ENCODE results near the gene TMPRSS4. TPM values are rescaled to one million over a fixed set of nuclear protein-coding genes. Genes with fewer than 3 reads are reported as not detected.
"Not testable (repeated sequence)": the region's sequence is repeated elsewhere in the genome, so short reads cannot be mapped to it uniquely, and the experiment has no call there.

TMPRSS4 gene
- polyA plus RNA-seq, 2 donors, result 101 to 129 TPM

DNA sequence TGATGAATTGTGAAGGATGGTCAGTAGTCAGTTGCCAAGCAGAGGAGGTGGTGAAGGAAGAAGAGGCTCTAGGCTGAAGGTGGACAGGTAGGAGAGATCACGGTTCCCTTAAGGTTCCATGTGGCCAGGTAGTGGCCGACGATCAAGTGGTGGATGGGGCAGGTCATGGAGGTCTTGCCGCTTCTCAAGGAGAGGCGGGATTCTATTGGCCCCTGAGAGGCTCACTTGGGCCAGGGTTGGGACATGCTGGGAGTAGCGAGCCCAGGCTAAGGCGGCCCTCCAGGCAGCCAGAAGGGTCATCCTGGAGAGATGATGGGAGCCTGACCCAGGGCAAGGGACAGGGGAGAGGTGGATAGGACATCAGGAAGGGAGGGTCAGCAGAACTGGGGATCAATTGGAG, 20.9 kb upstream of the TMPRSS4 start:
- no peak overlapping the region for H3K27ac ChIP-seq (ENCODE audit: low read depth in 2 of 2, low read length in 1 of 2)
- H3K36me3 ChIP-seq (ENCODE audit: control insufficient read depth in 2 of 2, insufficient read depth in 2 of 2, low read length in 1 of 2), result no peaks in the 10 kb centered on the region
- H3K9me3 ChIP-seq (ENCODE audit: control insufficient read depth in 2 of 2, insufficient read depth in 1 of 2, low read depth in 1 of 2, low read length in 1 of 2), result no peaks in the 10 kb centered on the region
- H3K4me3 ChIP-seq (ENCODE audit: low read depth in 1 of 2, low read length in 2 of 2), result no peak overlapping the region
- no peaks in the 10 kb centered on the region for H3K4me1 ChIP-seq (ENCODE audit: control insufficient read depth in 2 of 2, insufficient read depth in 2 of 2, low read length in 1 of 2)
- H3K27me3 ChIP-seq (ENCODE audit: control insufficient read depth in 1 of 2, insufficient read depth in 2 of 2, low read length in 2 of 2), result no peaks in the 10 kb centered on the region
- WGBS, 2 donors, result 98 to 99% methylated on average over 7 of the region's 7 CpGs

DNA sequence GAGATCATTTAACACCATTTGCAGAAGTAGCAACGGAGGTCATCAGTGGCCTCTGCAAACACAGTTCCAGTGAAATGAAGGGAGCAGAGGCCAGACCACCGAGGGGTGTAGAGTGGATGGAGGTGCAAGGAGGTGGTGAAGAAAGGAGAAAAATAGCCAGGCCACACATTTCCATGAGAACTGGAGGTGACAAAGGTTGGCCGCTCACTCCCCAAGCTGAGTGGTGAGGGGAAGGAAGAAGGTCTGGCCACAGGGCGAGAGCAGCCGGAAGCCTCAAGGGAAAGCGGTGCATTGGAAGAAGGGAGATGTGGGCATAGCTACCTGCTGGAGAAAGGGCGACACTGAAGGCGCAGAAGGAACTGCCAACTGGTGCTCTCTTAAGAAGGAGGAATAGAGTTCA, 20.1 kb upstream of the TMPRSS4 start:
- H3K27me3 ChIP-seq (ENCODE audit: control insufficient read depth in 1 of 2, insufficient read depth in 2 of 2, low read length in 2 of 2), result no peaks in the 10 kb centered on the region
- WGBS, 2 donors, result 87% methylated on average over 8 of the region's 8 CpGs
- H3K36me3 ChIP-seq (ENCODE audit: control insufficient read depth in 2 of 2, insufficient read depth in 2 of 2, low read length in 1 of 2), result no peaks in the 10 kb centered on the region
- H3K4me1 ChIP-seq (ENCODE audit: control insufficient read depth in 2 of 2, insufficient read depth in 2 of 2, low read length in 1 of 2), result no peaks in the 10 kb centered on the region
- H3K9me3 ChIP-seq (ENCODE audit: control insufficient read depth in 2 of 2, insufficient read depth in 1 of 2, low read depth in 1 of 2, low read length in 1 of 2), result no peaks in the 10 kb centered on the region
- H3K4me3 ChIP-seq (ENCODE audit: low read depth in 1 of 2, low read length in 2 of 2), result no peak overlapping the region
- H3K27ac ChIP-seq (ENCODE audit: low read depth in 2 of 2, low read length in 1 of 2), result no peak overlapping the region

GRCh38 chr11:118057251-118058145, 19.4 kb upstream of the TMPRSS4 start:
- WGBS, 2 donors, result 77 to 82% methylated on average over 14 of the region's 14 CpGs
- Histone ChIP-seq H3K27ac (ENCODE audit: low read depth in 2 of 2, low read length in 1 of 2) (no peak overlapping the region), H3K9me3 (ENCODE audit: control insufficient read depth in 2 of 2, insufficient read depth in 1 of 2, low read depth in 1 of 2, low read length in 1 of 2) (no peaks in the 10 kb centered on the region), H3K27me3 (ENCODE audit: control insufficient read depth in 1 of 2, insufficient read depth in 2 of 2, low read length in 2 of 2) (no peaks in the 10 kb centered on the region), H3K36me3 (ENCODE audit: control insufficient read depth in 2 of 2, insufficient read depth in 2 of 2, low read length in 1 of 2) (no peaks in the 10 kb centered on the region), H3K4me3 (ENCODE audit: low read depth in 1 of 2, low read length in 2 of 2) (no peak overlapping the region), H3K4me1 (ENCODE audit: control insufficient read depth in 2 of 2, insufficient read depth in 2 of 2, low read length in 1 of 2) (no peaks in the 10 kb centered on the region)

GRCh38 chr11:118058311-118059245, 18.3 kb upstream of the TMPRSS4 start:
- H3K4me1 ChIP-seq (ENCODE audit: control insufficient read depth in 2 of 2, insufficient read depth in 2 of 2, low read length in 1 of 2), result no peaks in the 10 kb centered on the region
- WGBS, 2 donors, result 76 to 82% methylated on average over 20 of the region's 20 CpGs
- H3K9me3 ChIP-seq (ENCODE audit: control insufficient read depth in 2 of 2, insufficient read depth in 1 of 2, low read depth in 1 of 2, low read length in 1 of 2), result no peaks in the 10 kb centered on the region
- no peak overlapping the region for H3K27ac ChIP-seq (ENCODE audit: low read depth in 2 of 2, low read length in 1 of 2)
- no peaks in the 10 kb centered on the region for H3K36me3 ChIP-seq (ENCODE audit: control insufficient read depth in 2 of 2, insufficient read depth in 2 of 2, low read length in 1 of 2)
- H3K27me3 ChIP-seq (ENCODE audit: control insufficient read depth in 1 of 2, insufficient read depth in 2 of 2, low read length in 2 of 2), result no peaks in the 10 kb centered on the region
- H3K4me3 ChIP-seq (ENCODE audit: low read depth in 1 of 2, low read length in 2 of 2), result no peak overlapping the region

- H3K27me3 ChIP-seq (ENCODE audit: control insufficient read depth in 1 of 2, insufficient read depth in 2 of 2, low read length in 2 of 2), result no peaks in the 10 kb centered on the region
- no peaks in the 10 kb centered on the region for H3K36me3 ChIP-seq (ENCODE audit: control insufficient read depth in 2 of 2, insufficient read depth in 2 of 2, low read length in 1 of 2)
- no peaks in the 10 kb centered on the region for H3K4me1 ChIP-seq (ENCODE audit: control insufficient read depth in 2 of 2, insufficient read depth in 2 of 2, low read length in 1 of 2)
- H3K4me3 ChIP-seq (ENCODE audit: low read depth in 1 of 2, low read length in 2 of 2), result no peak overlapping the region
- no peak overlapping the region for H3K27ac ChIP-seq (ENCODE audit: low read depth in 2 of 2, low read length in 1 of 2)
- WGBS, 2 donors, result 87 to 88% methylated on average over 11 of the region's 11 CpGs
- H3K9me3 ChIP-seq (ENCODE audit: control insufficient read depth in 2 of 2, insufficient read depth in 1 of 2, low read depth in 1 of 2, low read length in 1 of 2), result no peaks in the 10 kb centered on the region
Observed at GRCh38 chr11:118059246-118059940, 17.5 kb upstream of the TMPRSS4 start.

DNA sequence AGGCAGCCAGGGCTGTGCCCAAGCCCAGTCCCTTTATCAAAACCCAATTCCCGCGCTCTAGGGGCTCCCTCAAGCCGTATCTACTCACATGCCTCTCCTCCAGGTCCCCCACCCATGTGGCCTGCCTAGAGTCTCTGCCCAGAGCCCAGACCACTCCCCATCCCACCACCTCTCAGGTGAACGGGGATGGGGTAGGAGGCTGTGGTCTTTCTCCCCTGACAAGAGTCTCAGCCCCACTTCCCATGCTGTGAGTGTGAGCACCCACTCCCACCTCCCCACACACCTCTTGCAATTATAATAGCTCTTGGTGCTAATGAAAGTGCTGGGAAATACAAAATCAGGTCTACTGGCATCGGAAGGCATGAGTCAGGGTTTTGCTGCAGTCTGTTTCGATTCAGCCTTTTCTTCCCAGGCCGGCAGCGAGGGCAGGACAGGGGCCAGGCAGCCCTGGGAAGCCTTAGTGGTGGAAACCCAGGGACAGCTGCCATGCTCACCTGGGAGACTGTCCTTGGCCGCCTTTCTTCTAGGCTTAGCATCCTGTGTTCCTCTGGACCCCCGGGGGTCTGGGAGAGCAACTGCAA, 16.7 kb upstream of the TMPRSS4 start:
- Histone ChIP-seq H3K27me3 (ENCODE audit: control insufficient read depth in 1 of 2, insufficient read depth in 2 of 2, low read length in 2 of 2) (no peaks in the 10 kb centered on the region), H3K9me3 (ENCODE audit: control insufficient read depth in 2 of 2, insufficient read depth in 1 of 2, low read depth in 1 of 2, low read length in 1 of 2) (no peaks in the 10 kb centered on the region), H3K4me1 (ENCODE audit: control insufficient read depth in 2 of 2, insufficient read depth in 2 of 2, low read length in 1 of 2) (peaks cover 3 to 5% of the 10 kb centered on the region in 2 donors), H3K36me3 (ENCODE audit: control insufficient read depth in 2 of 2, insufficient read depth in 2 of 2, low read length in 1 of 2) (no peaks in the 10 kb centered on the region), H3K4me3 (ENCODE audit: low read depth in 1 of 2, low read length in 2 of 2) (no peak overlapping the region), H3K27ac (ENCODE audit: low read depth in 2 of 2, low read length in 1 of 2) (no peak overlapping the region)
- WGBS, 2 donors, result 80 to 88% methylated on average over 10 of the region's 10 CpGs

GRCh38 chr11:118060869-118061268, 16.0 kb upstream of the TMPRSS4 start:
- Histone ChIP-seq H3K4me1 (ENCODE audit: control insufficient read depth in 2 of 2, insufficient read depth in 2 of 2, low read length in 1 of 2) (peaks cover 3 to 5% of the 10 kb centered on the region in 2 donors), H3K36me3 (ENCODE audit: control insufficient read depth in 2 of 2, insufficient read depth in 2 of 2, low read length in 1 of 2) (no peaks in the 10 kb centered on the region), H3K27ac (ENCODE audit: low read depth in 2 of 2, low read length in 1 of 2) (no peak overlapping the region), H3K9me3 (ENCODE audit: control insufficient read depth in 2 of 2, insufficient read depth in 1 of 2, low read depth in 1 of 2, low read length in 1 of 2) (no peaks in the 10 kb centered on the region), H3K4me3 (ENCODE audit: low read depth in 1 of 2, low read length in 2 of 2) (no peak overlapping the region), H3K27me3 (ENCODE audit: control insufficient read depth in 1 of 2, insufficient read depth in 2 of 2, low read length in 2 of 2) (no peaks in the 10 kb centered on the region)
- WGBS, 2 donors, result 53 to 71% methylated on average over 7 of the region's 7 CpGs

GRCh38 chr11:118061586-118062125, 15.2 kb upstream of the TMPRSS4 start:
- Histone ChIP-seq H3K36me3 (ENCODE audit: control insufficient read depth in 2 of 2, insufficient read depth in 2 of 2, low read length in 1 of 2) (no peaks in the 10 kb centered on the region), H3K27me3 (ENCODE audit: control insufficient read depth in 1 of 2, insufficient read depth in 2 of 2, low read length in 2 of 2) (no peaks in the 10 kb centered on the region), H3K4me1 (ENCODE audit: control insufficient read depth in 2 of 2, insufficient read depth in 2 of 2, low read length in 1 of 2) (peaks cover 3 to 5% of the 10 kb centered on the region in 2 donors), H3K27ac (ENCODE audit: low read depth in 2 of 2, low read length in 1 of 2) (no peak overlapping the region), H3K4me3 (ENCODE audit: low read depth in 1 of 2, low read length in 2 of 2) (no peak overlapping the region), H3K9me3 (ENCODE audit: control insufficient read depth in 2 of 2, insufficient read depth in 1 of 2, low read depth in 1 of 2, low read length in 1 of 2) (no peaks in the 10 kb centered on the region)
- WGBS, 2 donors, result 93 to 97% methylated on average over 6 of the region's 6 CpGs

DNA sequence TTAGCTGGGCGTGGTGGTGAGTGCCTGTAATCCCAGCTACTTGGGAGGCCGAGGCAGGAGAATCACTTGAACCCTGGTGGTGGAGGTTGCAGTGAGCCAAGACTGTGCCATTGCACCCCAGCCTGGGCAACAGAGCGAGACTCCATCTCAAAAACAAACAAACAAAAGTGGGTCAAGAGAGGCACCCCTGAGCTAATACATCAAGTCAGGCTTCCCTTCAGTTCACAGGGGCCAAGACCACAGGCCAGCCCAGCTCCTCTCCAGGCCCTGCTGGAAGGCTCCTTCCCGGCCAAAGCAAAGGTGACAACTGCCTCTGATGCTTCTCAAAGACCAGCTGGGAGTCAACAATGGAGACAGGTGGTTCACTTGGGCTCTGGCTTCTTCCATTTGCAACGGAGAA, 14.7 kb upstream of the TMPRSS4 start:
- not testable (repeated sequence) for H3K9me3 ChIP-seq (ENCODE audit: control insufficient read depth in 2 of 2, insufficient read depth in 1 of 2, low read depth in 1 of 2, low read length in 1 of 2); H3K4me3 ChIP-seq (ENCODE audit: low read depth in 1 of 2, low read length in 2 of 2); H3K27ac ChIP-seq (ENCODE audit: low read depth in 2 of 2, low read length in 1 of 2); H3K4me1 ChIP-seq (ENCODE audit: control insufficient read depth in 2 of 2, insufficient read depth in 2 of 2, low read length in 1 of 2); H3K27me3 ChIP-seq (ENCODE audit: control insufficient read depth in 1 of 2, insufficient read depth in 2 of 2, low read length in 2 of 2); H3K36me3 ChIP-seq (ENCODE audit: control insufficient read depth in 2 of 2, insufficient read depth in 2 of 2, low read length in 1 of 2)
- WGBS, 2 donors, result 89 to 91% methylated on average over 5 of the region's 5 CpGs

All from esophagus (tissue), 2 donors.